Pancreas (tissue), 10 donors: Measurements from ENCODE around the gene ATP6AP2. TPM values are rescaled to one million over a fixed set of nuclear protein-coding genes. Genes with fewer than 3 reads are reported as not detected.

Source experiments
- ATAC-seq, 4 donors: fragments of 200-7000 bp; cut with Tn5 transposase; one replicate each; pipeline versions ENCODE4 v1.8.0 to v1.9.1; 2020; ENCODE audit warnings: mild to moderate bottlenecking in 4 of 4, moderate library complexity in 4 of 4
- DNase-seq, 6 donors: peaks; one replicate each; pipeline ENCODE4 v3.0.0-alpha.2; 2020
- FAIRE-seq: peaks from 2 replicates; lab custom pipeline; 2012; peaks lifted over from hg19 to GRCh38; lab: Jason Lieb, UNC
- H3K27ac ChIP-seq, 4 donors: fragments of 200-600 bp; sonication (generic); 1 replicate in 3 of 4; 2 replicates in 1 of 4; pipeline versions ENCODE4 v1.5.0 to v1.8.0; 2020
- H3K27me3 ChIP-seq, 4 donors: fragments of 200-600 bp; one replicate each; pipeline ENCODE4 v1.8.0; 2021
- H3K36me3 ChIP-seq, 3 donors: fragments of 200-600 bp; sonication (generic) in 1 of 3; one replicate each; pipeline versions ENCODE4 v1.5.0 to v1.8.0; 2020 to 2021
- H3K4me1 ChIP-seq, 3 donors: fragments of 200-600 bp; one replicate each; pipeline ENCODE4 v1.8.0; 2021
- H3K4me3 ChIP-seq, 4 donors: fragments of 200-600 bp; sonication (generic) in 2 of 4; one replicate each; pipeline versions ENCODE4 v1.5.0 to v1.8.0; 2020 to 2021
- H3K9me3 ChIP-seq, 4 donors: fragments of 200-600 bp; one replicate each; pipeline ENCODE4 v1.8.0; 2021
- WGBS, 2 donors: extraction: QIAGEN DNeasy Blood & Tissue Kit; methylation state at CpG; one replicate each; pipeline ENCODE4 v1.1.7; 2013; 5-methylcytosine and 5-hydroxymethylcytosine counted together
- intact Hi-C, 3 donors: fragments of 100-400 bp; cut with DNase I; formaldehyde crosslinking; loops; one replicate each; pipeline versions ENCODE4 v1.11.1 to v1.14.2; 2022
- polyA plus RNA-seq, 2 donors: library from polyadenylated mRNA; stranded (reverse); fragments of 200-250 nt; gene quantifications; one replicate each; pipeline ENCODE4 v1.2.3, GENCODE V29; 2013
- total RNA-seq, 6 donors: library from RNA; stranded (reverse); fragmentation: NEBNext Ultra II Directional in 4 of 6; extraction: Animal tissue kit (Norgen Biotek cat#: 25700) in 4 of 6; gene quantifications; one replicate each; pipeline versions ENCODE4 v1.2.1 to v1.2.4, GENCODE V29; 2021 to 2023
- TF ChIP-seq, protein P1 (sequence below), 4 donors: fragments of 200-600 bp; sonication (generic) in 3 of 4; IDR thresholded peaks; one replicate each; pipeline versions ENCODE4 v1.5.0 to v1.8.0; 2021; ENCODE audit warnings: antibody characterized with exemption in 4 of 4
- donor health status: healthy with polysubstance abuse.
- donor health status: DM: no; HTN: no; CAD: no; lungs with moderate emphysema.
- donor health status: DM: no; HTN: no; CAD: no.
- donor health status: control.
- donor health status: control.
- donor health status: Bipolar disorder and iron deficiency.
- donor health status: DM: yes; HTN: yes; CAD: no.
- donor health status: DM: no; HTN: no; CAD: no.
- donor health status: DM: no; HTN: no; CAD: no.
- donor health status: DM: yes; HTN: yes; CAD: no.

The ATP6AP2 gene
- total and polyA plus RNA-seq, 8 donors = 17.3 to 61.9 (median 28.7) TPM

DNA sequence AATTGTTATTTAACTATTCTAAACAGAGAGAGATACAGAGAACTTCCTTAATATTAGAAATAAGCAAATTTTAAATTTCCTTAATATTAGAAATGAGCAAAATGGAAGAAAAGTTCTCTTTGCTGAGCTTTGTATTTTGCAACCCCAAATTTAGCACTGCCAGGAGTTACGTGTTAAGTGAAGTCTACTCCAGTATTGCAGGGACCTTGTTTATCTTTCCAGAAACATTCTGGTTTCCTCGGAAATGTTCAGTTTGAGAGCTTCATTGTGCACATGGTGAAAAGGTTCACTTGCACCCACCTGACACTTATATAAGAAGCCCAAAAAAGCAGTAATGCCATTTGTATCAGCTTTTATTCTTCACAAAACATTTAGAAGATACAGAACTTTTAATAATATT lies 72.8 kb downstream of the ATP6AP2 start:
- intact Hi-C loops = loop anchor here in 1 of 3 donors (5.0 kb wide), 1 partner anchor 139 kb away; no protein-coding TSS in a partner anchor
- Histone ChIP-seq H3K27ac (no peak overlapping the region), H3K4me3 (no peak overlapping the region), H3K9me3 (no peaks in the 10 kb centered on the region), H3K4me1 (no peaks in the 10 kb centered on the region), H3K36me3 (peaks cover 0 to 13% (median 0%) of the 10 kb centered on the region in 3 donors), H3K27me3 (no peaks in the 10 kb centered on the region)
- no peak for FAIRE-seq
- no peak for DNase-seq
- no peak for ATAC-seq
- 79 to 87% methylated on average over 2 of the region's 2 CpGs for WGBS, 2 donors
- TF ChIP-seq, protein P1, sequence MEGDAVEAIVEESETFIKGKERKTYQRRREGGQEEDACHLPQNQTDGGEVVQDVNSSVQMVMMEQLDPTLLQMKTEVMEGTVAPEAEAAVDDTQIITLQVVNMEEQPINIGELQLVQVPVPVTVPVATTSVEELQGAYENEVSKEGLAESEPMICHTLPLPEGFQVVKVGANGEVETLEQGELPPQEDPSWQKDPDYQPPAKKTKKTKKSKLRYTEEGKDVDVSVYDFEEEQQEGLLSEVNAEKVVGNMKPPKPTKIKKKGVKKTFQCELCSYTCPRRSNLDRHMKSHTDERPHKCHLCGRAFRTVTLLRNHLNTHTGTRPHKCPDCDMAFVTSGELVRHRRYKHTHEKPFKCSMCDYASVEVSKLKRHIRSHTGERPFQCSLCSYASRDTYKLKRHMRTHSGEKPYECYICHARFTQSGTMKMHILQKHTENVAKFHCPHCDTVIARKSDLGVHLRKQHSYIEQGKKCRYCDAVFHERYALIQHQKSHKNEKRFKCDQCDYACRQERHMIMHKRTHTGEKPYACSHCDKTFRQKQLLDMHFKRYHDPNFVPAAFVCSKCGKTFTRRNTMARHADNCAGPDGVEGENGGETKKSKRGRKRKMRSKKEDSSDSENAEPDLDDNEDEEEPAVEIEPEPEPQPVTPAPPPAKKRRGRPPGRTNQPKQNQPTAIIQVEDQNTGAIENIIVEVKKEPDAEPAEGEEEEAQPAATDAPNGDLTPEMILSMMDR (IDR thresholded peaks at IDR 0.05) = no peak

Other genes starting within 250 kb of the ATP6AP2 start
- not detected for gene MPC1L, start 42.5 kb downstream of the ATP6AP2 start, total RNA-seq
- not detected for gene MPC1L, start 42.5 kb downstream of the ATP6AP2 start, polyA plus RNA-seq
- 1 to 10 TPM; 3.7 to 7.5 (median 5.3) TPM for gene CXorf38, start 66.6 kb downstream of the ATP6AP2 start, total RNA-seq
- 1 to 10 TPM; 3.6 to 4.7 TPM for gene CXorf38, start 66.6 kb downstream of the ATP6AP2 start, polyA plus RNA-seq
- 10 to 100 TPM; 15.2 to 27.9 (median 18.7) TPM for gene MED14, start 154.6 kb downstream of the ATP6AP2 start, total RNA-seq
- gene MED14, start 154.6 kb downstream of the ATP6AP2 start, polyA plus RNA-seq = 10 to 100 TPM in 1 of 2 donors, 1 to 10 TPM in 1; 7.6 to 12.1 TPM